PC-9 (cell line): ENCODE measurements around the gene PPP1R27.

ENCODE experiments used
- EZH2 ChIP-seq: fragments of 200-600 bp; sonication (generic); IDR thresholded peaks from 2 replicates; pipeline ENCODE4 v1.8.0; 2017; ENCODE audit warnings: antibody characterized with exemption, low read depth
- TF ChIP-seq, protein P1 (sequence below): fragments of 200-600 bp; sonication (generic); conservative IDR thresholded peaks from 2 replicates; pipeline ENCODE4 v1.6.1; 2017; ENCODE audit warnings: mixed run types, antibody characterized with exemption, mild to moderate bottlenecking, moderate library complexity

DNA sequence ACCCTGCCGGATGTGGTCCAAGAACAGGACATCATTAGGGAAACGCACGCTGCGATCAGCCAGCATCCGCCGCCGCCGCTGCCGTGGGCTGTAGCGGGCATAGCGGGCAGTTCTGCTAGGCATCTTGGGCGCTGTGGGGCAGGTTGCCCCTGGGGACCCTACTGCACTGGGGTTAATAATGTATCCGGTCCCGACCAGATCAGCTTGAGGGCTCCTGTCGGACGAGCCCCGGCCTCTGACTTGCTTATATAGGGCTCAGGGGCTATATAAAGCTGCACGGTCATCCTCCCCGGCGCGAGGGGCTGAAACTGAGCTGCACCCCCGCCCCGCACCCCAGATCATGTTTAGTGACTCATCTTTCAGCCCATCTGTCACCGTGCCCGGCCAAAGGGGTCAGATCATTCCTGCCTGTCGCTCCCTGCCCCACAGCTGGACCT, at the start of gene PPP1R27:
- TF ChIP-seq, protein P1, sequence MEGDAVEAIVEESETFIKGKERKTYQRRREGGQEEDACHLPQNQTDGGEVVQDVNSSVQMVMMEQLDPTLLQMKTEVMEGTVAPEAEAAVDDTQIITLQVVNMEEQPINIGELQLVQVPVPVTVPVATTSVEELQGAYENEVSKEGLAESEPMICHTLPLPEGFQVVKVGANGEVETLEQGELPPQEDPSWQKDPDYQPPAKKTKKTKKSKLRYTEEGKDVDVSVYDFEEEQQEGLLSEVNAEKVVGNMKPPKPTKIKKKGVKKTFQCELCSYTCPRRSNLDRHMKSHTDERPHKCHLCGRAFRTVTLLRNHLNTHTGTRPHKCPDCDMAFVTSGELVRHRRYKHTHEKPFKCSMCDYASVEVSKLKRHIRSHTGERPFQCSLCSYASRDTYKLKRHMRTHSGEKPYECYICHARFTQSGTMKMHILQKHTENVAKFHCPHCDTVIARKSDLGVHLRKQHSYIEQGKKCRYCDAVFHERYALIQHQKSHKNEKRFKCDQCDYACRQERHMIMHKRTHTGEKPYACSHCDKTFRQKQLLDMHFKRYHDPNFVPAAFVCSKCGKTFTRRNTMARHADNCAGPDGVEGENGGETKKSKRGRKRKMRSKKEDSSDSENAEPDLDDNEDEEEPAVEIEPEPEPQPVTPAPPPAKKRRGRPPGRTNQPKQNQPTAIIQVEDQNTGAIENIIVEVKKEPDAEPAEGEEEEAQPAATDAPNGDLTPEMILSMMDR: no peak
- no peak for TF ChIP-seq EZH2
